Right lobe of liver (tissue), 6 donors: ENCODE data around the gene CNTN2. TPM values are rescaled to one million over a fixed set of nuclear protein-coding genes. Genes with fewer than 3 reads are reported as not detected.
A peak's percentile ranks its signal among the peaks of the same experiment; 100 is the strongest.

Experiments
- ATAC-seq, 4 donors: fragments of 200-7000 bp; cut with Tn5 transposase; one replicate each; pipeline ENCODE4 v1.9.1; 2020; ENCODE audit warnings: mild to moderate bottlenecking in 4 of 4, moderate library complexity in 4 of 4
- DNase-seq, 3 donors: peaks; one replicate each; pipeline ENCODE4 v3.0.0-alpha.2; 2020
- H3K27ac ChIP-seq, 3 donors: fragments of 200-600 bp; one replicate each; pipeline ENCODE4 v1.8.0; 2022
- H3K27me3 ChIP-seq, 2 donors: fragments of 200-600 bp; one replicate each; pipeline ENCODE4 v1.8.0; 2022
- H3K36me3 ChIP-seq, 4 donors: fragments of 200-600 bp; sonication (generic) in 1 of 4; one replicate each; pipeline versions ENCODE4 v1.5.1 to v1.8.0; 2017 to 2022; ENCODE audit warnings: control low read depth in 1 of 4
- H3K4me1 ChIP-seq, 4 donors: fragments of 200-600 bp; sonication (generic) in 1 of 4; one replicate each; pipeline versions ENCODE4 v1.5.1 to v1.8.0; 2017 to 2022; ENCODE audit warnings: control low read depth in 1 of 4
- H3K4me3 ChIP-seq, 3 donors: fragments of 200-600 bp; one replicate each; pipeline ENCODE4 v1.8.0; 2022
- H3K9me3 ChIP-seq, 4 donors: fragments of 200-600 bp; sonication (generic) in 1 of 4; one replicate each; pipeline versions ENCODE4 v1.5.1 to v1.8.0; 2017 to 2022; ENCODE audit warnings: control low read depth in 1 of 4
- CTCF ChIP-seq, 4 donors: fragments of 200-600 bp in 3 of 4; fragments of 450-650 bp in 1 of 4; IDR thresholded peaks; one replicate each; pipeline versions ENCODE4 v1.5.1 to v1.8.0; 2016 to 2022; ENCODE audit warnings: antibody characterized with exemption in 4 of 4, mild to moderate bottlenecking in 2 of 4
- POLR2A ChIP-seq: fragments of 450-650 bp; IDR thresholded peaks from one replicate; pipeline ENCODE4 v1.6.1; 2017; ENCODE audit warnings: antibody characterized with exemption, mild to moderate bottlenecking
- WGBS: methylation state at CpG from one replicate; pipeline ENCODE4 v1.1.6; 2018; ENCODE audit warnings: low coverage, low lambda C conversion rate; ENCODE audit not compliant: insufficient coverage; ENCODE audit errors: missing lambda C conversion rate; 5-methylcytosine and 5-hydroxymethylcytosine counted together
- intact Hi-C, 2 donors: fragments of 100-400 bp; cut with DNase I; formaldehyde crosslinking; loops; one replicate each; pipeline versions ENCODE4 v1.11.2 to v1.14.1; 2022
- total RNA-seq, 6 experiments: library from RNA; depleted of rRNA in 2 of 6; stranded (reverse); fragments of >200 nt in 2 of 6; fragmentation: NEBNext Ultra II Directional in 3 of 6; extraction: Animal tissue kit (Norgen Biotek cat#: 25700) in 3 of 6; gene quantifications; one replicate each; pipeline versions ENCODE4 v1.1.0 to v1.2.4, GENCODE V29; 2016 to 2023
- donor health status: DM: no; HTN: yes; CAD: no.
- donor health status: DM: no; HTN: no; CAD: no.
- donor health status: DM: no; HTN: no; CAD: no.
- donor health status: DM: no; HTN: yes; CAD: no.
- donor health status: DM: no; HTN: yes; CAD: no.

CNTN2 gene
- total RNA-seq, 6 experiments from 2014 or later, result 0.49 TPM; not detected in 5

GRCh38 chr1:205038132-205038786 is 4.8 kb upstream of the CNTN2 start:
- Histone ChIP-seq H3K9me3 (no peaks in the 10 kb centered on the region), H3K4me1 (peaks cover 0 to 42% (median 22%) of the 10 kb centered on the region in 4 donors), H3K27ac (peak overlapping the region in 2 of 3 donors; percentile 6 to 57), H3K27me3 (no peaks in the 10 kb centered on the region), H3K36me3 (no peaks in the 10 kb centered on the region), H3K4me3 (no peak overlapping the region)
- WGBS, result 36% methylated on average over 4 of the region's 6 CpGs
- TF ChIP-seq POLR2A, result no peak
- TF ChIP-seq CTCF (IDR thresholded peaks at IDR 0.05), result no peak
- intact Hi-C loops, result no loop called here
- ATAC-seq (peak; percentile 60 to 83 (median 72)), DNase-seq (peak in 2 of 3 donors; percentile 62 to 73)

- TF ChIP-seq CTCF (IDR thresholded peaks at IDR 0.05) (no peak), POLR2A (no peak)
- WGBS, result 20% methylated on average over 4 of the region's 4 CpGs
- Histone ChIP-seq H3K4me1 (peaks cover 0 to 42% (median 22%) of the 10 kb centered on the region in 4 donors), H3K27ac (no peak overlapping the region), H3K27me3 (no peaks in the 10 kb centered on the region), H3K9me3 (no peaks in the 10 kb centered on the region), H3K4me3 (no peak overlapping the region), H3K36me3 (no peaks in the 10 kb centered on the region)
- peak in 1 of 3 donors; percentile 76 for DNase-seq
- intact Hi-C loops, result no loop called here
- peak; percentile 39 to 69 (median 64) for ATAC-seq
Measured at GRCh38 chr1:205041001-205041715, 1.9 kb upstream of the CNTN2 start.

- Histone ChIP-seq H3K36me3 (no peaks in the 10 kb centered on the region), H3K27ac (no peak overlapping the region), H3K4me3 (no peak overlapping the region), H3K4me1 (peaks cover 0 to 36% (median 20%) of the 10 kb centered on the region in 4 donors), H3K27me3 (no peaks in the 10 kb centered on the region), H3K9me3 (no peaks in the 10 kb centered on the region)
- 39% methylated on average over 6 of the region's 16 CpGs for WGBS
- no peak for TF ChIP-seq POLR2A
- intact Hi-C loops, result no loop called here
- no peak for DNase-seq
- no peak for ATAC-seq
Measured at GRCh38 chr1:205041998-205042910, 758 bp upstream of the CNTN2 start.

GRCh38 chr1:205043866-205044265 is 854 bp downstream of the CNTN2 start:
- no peak for ATAC-seq
- H3K27me3 ChIP-seq, result no peaks in the 10 kb centered on the region
- WGBS, result 57% methylated on average over 3 of the region's 4 CpGs

More at GRCh38 chr1:205043866-205044265, 854 bp downstream of the CNTN2 start:
- Histone ChIP-seq H3K4me3 (no peak overlapping the region), H3K9me3 (no peaks in the 10 kb centered on the region), H3K27ac (no peak overlapping the region), H3K4me1 (peaks cover 0 to 22% (median 11%) of the 10 kb centered on the region in 4 donors), H3K36me3 (no peaks in the 10 kb centered on the region)
- no peak for DNase-seq
- intact Hi-C loops, result no loop called here
- TF ChIP-seq CTCF (IDR thresholded peaks at IDR 0.05), result no peak
- TF ChIP-seq POLR2A, result no peak
